Measurements from ENCODE around the gene LMAN1. TPM values are rescaled to one million over a fixed set of nuclear protein-coding genes. Genes with fewer than 3 reads are reported as not detected.

The LMAN1 gene
- total RNA-seq, 2 donors from 2014 or later: 57.4 to 72.5 TPM

DNA sequence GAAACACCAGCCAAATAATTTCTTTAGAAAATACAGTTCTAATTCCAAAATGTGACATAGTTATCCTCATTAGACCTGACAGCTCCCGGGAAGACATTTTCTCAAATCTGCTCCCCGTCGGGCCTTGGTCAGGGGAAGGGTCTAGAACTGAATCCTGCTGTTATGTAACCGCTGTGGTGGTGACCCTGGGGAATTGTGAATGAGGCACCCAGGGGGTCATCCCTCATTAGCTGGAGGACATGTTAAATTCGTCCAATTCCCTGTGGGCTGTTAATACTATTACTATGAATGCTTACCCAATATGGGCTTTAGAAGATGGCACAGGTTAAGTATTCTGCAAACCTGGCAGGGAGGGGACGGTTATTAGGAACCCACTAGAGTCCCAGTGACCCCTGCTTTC is 52.4 kb downstream of the LMAN1 start:
- DNase-seq (ENCODE audit: low spot score) (no peak), ATAC-seq (ENCODE audit: insufficient number of reproducible peaks, low FRiP score, low read depth) (no peak)
- Histone ChIP-seq H3K4me1 (ENCODE audit: control insufficient read depth in 1 of 2, low read depth in 2 of 2) (peaks cover 0 to 7% of the 10 kb centered on the region in 2 donors), H3K27me3 (replicated peaks; ENCODE audit: insufficient read depth) (no peaks in the 10 kb centered on the region), H3K27ac (no peak overlapping the region), H3K9me3 (no peaks in the 10 kb centered on the region), H3K36me3 (no peaks in the 10 kb centered on the region), H3K4me3 (no peak overlapping the region)
- TF ChIP-seq, protein P1, sequence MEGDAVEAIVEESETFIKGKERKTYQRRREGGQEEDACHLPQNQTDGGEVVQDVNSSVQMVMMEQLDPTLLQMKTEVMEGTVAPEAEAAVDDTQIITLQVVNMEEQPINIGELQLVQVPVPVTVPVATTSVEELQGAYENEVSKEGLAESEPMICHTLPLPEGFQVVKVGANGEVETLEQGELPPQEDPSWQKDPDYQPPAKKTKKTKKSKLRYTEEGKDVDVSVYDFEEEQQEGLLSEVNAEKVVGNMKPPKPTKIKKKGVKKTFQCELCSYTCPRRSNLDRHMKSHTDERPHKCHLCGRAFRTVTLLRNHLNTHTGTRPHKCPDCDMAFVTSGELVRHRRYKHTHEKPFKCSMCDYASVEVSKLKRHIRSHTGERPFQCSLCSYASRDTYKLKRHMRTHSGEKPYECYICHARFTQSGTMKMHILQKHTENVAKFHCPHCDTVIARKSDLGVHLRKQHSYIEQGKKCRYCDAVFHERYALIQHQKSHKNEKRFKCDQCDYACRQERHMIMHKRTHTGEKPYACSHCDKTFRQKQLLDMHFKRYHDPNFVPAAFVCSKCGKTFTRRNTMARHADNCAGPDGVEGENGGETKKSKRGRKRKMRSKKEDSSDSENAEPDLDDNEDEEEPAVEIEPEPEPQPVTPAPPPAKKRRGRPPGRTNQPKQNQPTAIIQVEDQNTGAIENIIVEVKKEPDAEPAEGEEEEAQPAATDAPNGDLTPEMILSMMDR (IDR thresholded peaks at IDR 0.05): no peak

DNA sequence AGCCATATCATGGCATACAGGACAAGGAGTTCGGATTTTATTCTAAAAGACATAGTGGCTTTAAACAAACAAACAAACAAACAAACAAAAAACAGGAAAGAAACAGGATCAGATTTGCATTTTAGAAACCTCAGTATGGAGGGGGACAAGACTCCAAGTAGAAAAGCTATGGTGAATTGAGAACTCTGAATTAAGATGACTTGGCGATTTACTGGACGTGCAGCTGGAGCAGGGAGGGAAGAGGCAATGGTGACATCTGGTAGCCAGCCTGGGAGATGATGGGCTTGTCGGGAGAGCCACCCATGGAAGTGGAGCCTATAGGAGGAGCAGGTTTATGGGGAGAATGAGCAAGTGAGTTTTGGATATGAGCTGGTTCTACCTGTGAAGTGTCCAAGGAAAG is 53.8 kb downstream of the LMAN1 start:
- H3K4me1 ChIP-seq (ENCODE audit: control insufficient read depth in 1 of 2, low read depth in 2 of 2): peaks cover 0 to 7% of the 10 kb centered on the region in 2 donors
- H3K27ac ChIP-seq: no peak overlapping the region
- no peak for ATAC-seq (ENCODE audit: insufficient number of reproducible peaks, low FRiP score, low read depth)
- H3K9me3 ChIP-seq: no peaks in the 10 kb centered on the region
- H3K4me3 ChIP-seq: no peak overlapping the region
- H3K36me3 ChIP-seq: no peaks in the 10 kb centered on the region
- no peaks in the 10 kb centered on the region for H3K27me3 ChIP-seq (replicated peaks; ENCODE audit: insufficient read depth)
- no peak for DNase-seq (ENCODE audit: low spot score)
- TF ChIP-seq, protein P1 (IDR thresholded peaks at IDR 0.05): no peak

DNA sequence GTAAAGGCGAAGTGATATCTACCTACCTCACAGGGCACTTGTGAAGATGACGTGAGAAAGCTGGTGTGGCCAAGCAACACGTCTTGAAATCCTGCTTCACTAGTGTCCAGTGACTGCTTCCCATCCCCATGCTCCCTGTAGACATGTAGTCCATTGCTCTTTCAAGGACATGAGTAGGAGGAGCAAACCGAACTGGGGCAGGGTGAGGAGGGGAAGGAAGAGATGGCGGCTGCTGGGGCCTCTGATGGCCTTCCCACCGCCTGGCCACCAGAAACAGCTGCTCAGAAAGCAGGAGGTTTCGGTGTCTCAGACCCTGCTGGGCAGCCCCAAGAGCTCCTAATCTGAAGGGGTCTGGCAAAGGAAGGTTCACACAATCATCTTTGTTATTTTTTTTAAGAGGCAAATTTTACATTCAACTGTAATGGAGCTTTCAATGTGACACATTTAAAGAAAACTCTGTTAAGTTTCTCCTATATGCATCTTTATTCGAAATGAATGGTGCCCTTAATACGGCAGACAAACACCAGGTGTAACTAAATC is 55.3 kb downstream of the LMAN1 start:
- Histone ChIP-seq H3K9me3 (no peaks in the 10 kb centered on the region), H3K4me3 (no peak overlapping the region), H3K4me1 (ENCODE audit: control insufficient read depth in 1 of 2, low read depth in 2 of 2) (peaks cover 0 to 2% of the 10 kb centered on the region in 2 donors), H3K36me3 (no peaks in the 10 kb centered on the region), H3K27ac (no peak overlapping the region), H3K27me3 (replicated peaks; ENCODE audit: insufficient read depth) (no peaks in the 10 kb centered on the region)
- TF ChIP-seq, protein P1 (IDR thresholded peaks at IDR 0.05): no peak
- no peak for ATAC-seq (ENCODE audit: insufficient number of reproducible peaks, low FRiP score, low read depth)
- no peak for DNase-seq (ENCODE audit: low spot score)

DNA sequence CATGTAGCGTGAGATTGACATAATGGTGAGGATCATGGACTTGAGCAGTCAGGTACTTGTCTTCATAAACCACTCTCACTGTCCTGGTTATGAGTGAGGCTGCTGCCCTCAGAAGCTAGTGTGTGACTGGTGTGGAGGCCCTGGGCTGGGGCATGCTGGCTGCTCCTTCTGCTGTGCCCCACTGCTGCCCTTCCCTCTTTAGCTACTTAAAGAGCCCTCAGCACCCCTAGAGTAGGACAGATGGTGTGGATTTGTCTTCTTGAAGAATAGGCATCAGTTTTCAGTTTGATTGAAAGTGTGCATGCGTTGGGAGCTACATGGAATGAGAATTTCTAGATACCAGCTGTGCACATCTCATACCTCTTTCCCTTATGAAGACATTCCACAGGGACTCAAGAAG is 56.1 kb downstream of the LMAN1 start:
- no peak for ATAC-seq (ENCODE audit: insufficient number of reproducible peaks, low FRiP score, low read depth)

DNA sequence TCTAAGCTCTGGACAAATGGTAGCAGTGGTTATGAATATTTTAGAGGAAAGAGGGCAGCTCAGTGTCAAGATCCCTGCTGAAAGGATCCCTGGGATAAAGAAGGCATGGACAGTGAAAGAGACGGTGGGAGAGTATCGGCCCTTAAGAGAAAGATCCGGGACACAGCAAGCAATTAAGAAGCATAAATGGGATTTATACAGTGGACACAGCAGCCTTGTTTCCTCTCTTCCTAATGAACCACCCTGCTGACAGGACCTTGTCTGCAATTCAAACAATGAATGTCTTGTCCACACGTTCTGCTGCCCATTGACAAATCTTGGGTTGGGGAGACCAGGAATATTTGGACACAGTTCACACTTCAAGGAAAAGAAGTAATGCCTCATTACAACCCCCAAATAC is 57.1 kb downstream of the LMAN1 start:
- H3K27me3 ChIP-seq (replicated peaks; ENCODE audit: insufficient read depth): no peaks in the 10 kb centered on the region
- H3K4me3 ChIP-seq: no peak overlapping the region
- DNase-seq (ENCODE audit: low spot score) (no peak), ATAC-seq (ENCODE audit: insufficient number of reproducible peaks, low FRiP score, low read depth) (no peak)
- H3K36me3 ChIP-seq: no peaks in the 10 kb centered on the region
- no peaks in the 10 kb centered on the region for H3K9me3 ChIP-seq
- TF ChIP-seq, protein P1 (IDR thresholded peaks at IDR 0.05): no peak
- no peak overlapping the region for H3K27ac ChIP-seq
- H3K4me1 ChIP-seq (ENCODE audit: control insufficient read depth in 1 of 2, low read depth in 2 of 2): no peaks in the 10 kb centered on the region

More for the DNA sequence above, 56.1 kb downstream of the LMAN1 start:
- H3K27me3 ChIP-seq (replicated peaks; ENCODE audit: insufficient read depth): no peaks in the 10 kb centered on the region
- DNase-seq (ENCODE audit: low spot score): no peak
- no peaks in the 10 kb centered on the region for H3K9me3 ChIP-seq
- H3K4me1 ChIP-seq (ENCODE audit: control insufficient read depth in 1 of 2, low read depth in 2 of 2): no peaks in the 10 kb centered on the region
- TF ChIP-seq, protein P1 (IDR thresholded peaks at IDR 0.05): no peak
- no peaks in the 10 kb centered on the region for H3K36me3 ChIP-seq
- H3K27ac ChIP-seq: no peak overlapping the region
- H3K4me3 ChIP-seq: no peak overlapping the region

Data from thoracic aorta (tissue), 2 donors.